Endothelial cell (in vitro differentiated cells): ENCODE measurements around the gene SKIC8. TPM values are rescaled to one million over a fixed set of nuclear protein-coding genes. Genes with fewer than 3 reads are reported as not detected.

Experiments used
- DNase-seq: peaks from one replicate; pipeline ENCODE4 v3.0.0; 2021; ENCODE audit warnings: low spot score
- H3K27ac Mint-ChIP-seq: one replicate; pipeline ENCODE4 v1.8.0; 2021; ENCODE audit warnings: mixed read lengths, inconsistent platforms; ENCODE audit not compliant: unreplicated experiment
- H3K27me3 Mint-ChIP-seq: one replicate; pipeline ENCODE4 v1.8.0; 2021; ENCODE audit warnings: mild to moderate bottlenecking, moderate library complexity, mixed read lengths, inconsistent platforms; ENCODE audit not compliant: unreplicated experiment
- H3K36me3 Mint-ChIP-seq: one replicate; pipeline ENCODE4 v1.8.0; 2021; ENCODE audit warnings: mild to moderate bottlenecking, low read depth, mixed read lengths, inconsistent platforms; ENCODE audit not compliant: unreplicated experiment
- H3K4me1 Mint-ChIP-seq: one replicate; pipeline ENCODE4 v1.8.0; 2021; ENCODE audit warnings: mild to moderate bottlenecking, mixed read lengths, inconsistent platforms; ENCODE audit not compliant: unreplicated experiment
- H3K4me3 Mint-ChIP-seq: one replicate; pipeline ENCODE4 v1.8.0; 2021; ENCODE audit warnings: mild to moderate bottlenecking, mixed read lengths, inconsistent platforms; ENCODE audit not compliant: unreplicated experiment
- H3K9me3 Mint-ChIP-seq: one replicate; pipeline ENCODE4 v1.8.0; 2021; ENCODE audit warnings: mixed read lengths, inconsistent platforms; ENCODE audit not compliant: unreplicated experiment
- CTCF ChIP-seq: fragments of 200-600 bp; sonication (generic); IDR thresholded peaks from one replicate; pipeline ENCODE4 v1.5.0; 2021; ENCODE audit warnings: antibody characterized with exemption; ENCODE audit not compliant: unreplicated experiment
- total RNA-seq: library from RNA; stranded (reverse); fragmentation: NEBNext Ultra II Directional; extraction: Animal tissue kit (Norgen Biotek cat#: 25700); gene quantifications from one replicate; pipeline ENCODE4 v1.2.1, GENCODE V29; 2021; ENCODE audit not compliant: unreplicated experiment

Gene SKIC8
- total RNA-seq, 1 donor from 2014 or later = 43.9 TPM

GRCh38 chr15:78291698-78292097 lies 7.7 kb downstream of the SKIC8 start:
- Mint-ChIP-seq H3K36me3 (peaks cover 13% of the 10 kb centered on the region), H3K9me3 (no peaks in the 10 kb centered on the region), H3K27ac (no peak overlapping the region), H3K4me3 (no peak overlapping the region), H3K27me3 (no peaks in the 10 kb centered on the region), H3K4me1 (no peaks in the 10 kb centered on the region)
- no peak for DNase-seq
- no peak for TF ChIP-seq CTCF

- Mint-ChIP-seq H3K36me3 (peaks cover 15% of the 10 kb centered on the region), H3K9me3 (no peaks in the 10 kb centered on the region), H3K27me3 (no peaks in the 10 kb centered on the region), H3K4me3 (no peak overlapping the region), H3K4me1 (no peaks in the 10 kb centered on the region), H3K27ac (no peak overlapping the region)
- no peak for TF ChIP-seq CTCF
- no peak for DNase-seq
Measured at GRCh38 chr15:78291052-78291451, 8.4 kb downstream of the SKIC8 start.

- no peak for DNase-seq
Measured at GRCh38 chr15:78290222-78290621, 9.2 kb downstream of the SKIC8 start.

GRCh38 chr15:78284758-78285157 lies 14.7 kb downstream of the SKIC8 start:
- H3K4me1 Mint-ChIP-seq = no peaks in the 10 kb centered on the region
- peaks cover 3% of the 10 kb centered on the region for H3K27me3 Mint-ChIP-seq

More at GRCh38 chr15:78290222-78290621, 9.2 kb downstream of the SKIC8 start:
- Mint-ChIP-seq H3K27me3 (no peaks in the 10 kb centered on the region), H3K9me3 (no peaks in the 10 kb centered on the region), H3K36me3 (peaks cover 15% of the 10 kb centered on the region), H3K4me1 (no peaks in the 10 kb centered on the region), H3K4me3 (no peak overlapping the region), H3K27ac (no peak overlapping the region)
- no peak for TF ChIP-seq CTCF

GRCh38 chr15:78282324-78282723 lies 17.1 kb downstream of the SKIC8 start:
- Mint-ChIP-seq H3K4me3 (peak overlapping the region; percentile 19), H3K27ac (no peak overlapping the region), H3K27me3 (peaks cover 3% of the 10 kb centered on the region), H3K4me1 (peaks cover 10% of the 10 kb centered on the region), H3K9me3 (no peaks in the 10 kb centered on the region), H3K36me3 (peaks cover 10% of the 10 kb centered on the region)
- TF ChIP-seq CTCF = no peak
- DNase-seq = no peak

More at GRCh38 chr15:78284758-78285157, 14.7 kb downstream of the SKIC8 start:
- H3K36me3 Mint-ChIP-seq = peaks cover 18% of the 10 kb centered on the region
- no peak for TF ChIP-seq CTCF
- no peak overlapping the region for H3K4me3 Mint-ChIP-seq
- no peak overlapping the region for H3K27ac Mint-ChIP-seq
- no peak for DNase-seq
- no peaks in the 10 kb centered on the region for H3K9me3 Mint-ChIP-seq
